HG02759 (cell line): ENCODE data around the gene ELP1.
"Not testable (repeated sequence)": the region's sequence is repeated elsewhere in the genome, so short reads cannot be mapped to it uniquely, and the experiment has no call there.

Source experiments
- ATAC-seq: cut with Tn5 transposase; IDR thresholded peaks from one replicate; pipeline ENCODE4 v1.9.1; 2021; ENCODE audit warnings: mild to moderate bottlenecking, moderate library complexity; ENCODE audit not compliant: unreplicated experiment

Gene ELP1

GRCh38 chr9:108934323-108934893, 484 bp upstream of the ELP1 start, which contains the start of gene ABITRAM:
Gene ABITRAM, plus strand, starts transcription at chr9:108934400. Its CDS starts 87 bp downstream, at chr9:108934487.
- ATAC-seq = peak; percentile 86

GRCh38 chr9:108933231-108933717, 650 bp downstream of the ELP1 start:
- ATAC-seq = no peak

- ATAC-seq = no peak
Measured at GRCh38 chr9:108928386-108928785, 5.5 kb downstream of the ELP1 start.

GRCh38 chr9:108924466-108924865, 9.5 kb downstream of the ELP1 start:
- ATAC-seq = no peak

- ATAC-seq = no peak
Measured at GRCh38 chr9:108921200-108921599, 12.7 kb downstream of the ELP1 start.

GRCh38 chr9:108920401-108920800, 13.5 kb downstream of the ELP1 start:
- not testable (repeated sequence) for ATAC-seq

- no peak for ATAC-seq
Measured at GRCh38 chr9:108919517-108919916, 14.4 kb downstream of the ELP1 start.

GRCh38 chr9:108913391-108913790, 20.5 kb downstream of the ELP1 start:
- ATAC-seq = no peak

GRCh38 chr9:108911820-108912219, 22.1 kb downstream of the ELP1 start:
- ATAC-seq = no peak

- ATAC-seq = no peak
Measured at GRCh38 chr9:108910914-108911313, 23.0 kb downstream of the ELP1 start.

- no peak for ATAC-seq
Measured at GRCh38 chr9:108910402-108910801, 23.5 kb downstream of the ELP1 start.

GRCh38 chr9:108905494-108905893, 28.4 kb downstream of the ELP1 start:
- ATAC-seq = no peak

GRCh38 chr9:108904161-108904560, 29.8 kb downstream of the ELP1 start:
- no peak for ATAC-seq

- no peak for ATAC-seq
Measured at GRCh38 chr9:108903420-108904103, 30.4 kb downstream of the ELP1 start.

GRCh38 chr9:108900176-108900575, 33.7 kb downstream of the ELP1 start:
- ATAC-seq = no peak

- ATAC-seq = not testable (repeated sequence)
Measured at GRCh38 chr9:108899023-108899695, 34.8 kb downstream of the ELP1 start.

GRCh38 chr9:108897324-108898096, 36.4 kb downstream of the ELP1 start:
- ATAC-seq = no peak

- ATAC-seq = no peak
Measured at GRCh38 chr9:108894225-108894997, 39.5 kb downstream of the ELP1 start.

GRCh38 chr9:108889649-108890067, 44.3 kb downstream of the ELP1 start:
- ATAC-seq = no peak

- ATAC-seq = not testable (repeated sequence)
Measured at GRCh38 chr9:108886594-108887271, 47.2 kb downstream of the ELP1 start.
